H9 (cell line): ENCODE measurements around the gene C1QTNF6. TPM values are rescaled to one million over a fixed set of nuclear protein-coding genes. Genes with fewer than 3 reads are reported as not detected.

Experiments used
- DNase-seq: peaks from one replicate; pipeline ENCODE4 v3.0.0-alpha.2; 2017
- H2AFZ ChIP-seq: one replicate; pipeline ENCODE4 v1.6.1; 2013; ENCODE audit warnings: mild to moderate bottlenecking, low read length, control low read depth, moderate library complexity
- H2AK5ac ChIP-seq: 2 replicates; pipeline ENCODE4 v1.6.1; 2013; ENCODE audit warnings: low read length, control low read depth, mixed read lengths; ENCODE audit not compliant: insufficient read length
- H2BK120ac ChIP-seq: one replicate; pipeline ENCODE4 v1.6.1; 2013; ENCODE audit warnings: low read depth, mild to moderate bottlenecking, low read length, control low read depth, inconsistent platforms; ENCODE audit not compliant: poor library complexity, severe bottlenecking
- H2BK12ac ChIP-seq: 2 replicates; pipeline ENCODE4 v1.6.1; 2013; ENCODE audit warnings: low read length, control low read depth, mixed read lengths, low read depth; ENCODE audit not compliant: insufficient read length
- H2BK15ac ChIP-seq: 2 replicates; pipeline ENCODE4 v1.6.1; 2013; ENCODE audit warnings: low read depth, low read length, control low read depth
- H2BK20ac ChIP-seq: one replicate; pipeline ENCODE4 v1.6.1; 2013; ENCODE audit warnings: low read depth, mild to moderate bottlenecking, low read length, control low read depth, inconsistent platforms; ENCODE audit not compliant: poor library complexity, severe bottlenecking
- H2BK5ac ChIP-seq: 2 replicates; pipeline ENCODE4 v1.6.1; 2013; ENCODE audit warnings: low read length, control low read depth, mixed read lengths; ENCODE audit not compliant: insufficient read length
- H3K14ac ChIP-seq: 2 replicates; pipeline ENCODE4 v1.6.1; 2013; ENCODE audit warnings: low read length, control low read depth; ENCODE audit not compliant: insufficient read depth
- H3K18ac ChIP-seq: 2 replicates; pipeline ENCODE4 v1.6.1; 2013; ENCODE audit warnings: low read depth, mild to moderate bottlenecking, mixed read lengths, low read length, control low read depth; ENCODE audit not compliant: insufficient read length
- H3K23ac ChIP-seq: 2 replicates; pipeline ENCODE4 v1.6.1; 2013; ENCODE audit warnings: low read length, control low read depth, mixed read lengths, low read depth; ENCODE audit not compliant: insufficient read length
- H3K23me2 ChIP-seq: 2 replicates; pipeline ENCODE4 v1.6.1; 2013; ENCODE audit warnings: low read depth, mild to moderate bottlenecking, mixed read lengths, low read length, control low read depth; ENCODE audit not compliant: insufficient read length, poor library complexity, severe bottlenecking
- H3K27ac ChIP-seq: 2 replicates; pipeline ENCODE4 v1.5.1; 2013; ENCODE audit warnings: low read length, control low read depth, mixed read lengths, low read depth; ENCODE audit not compliant: insufficient read length
- H3K27me3 ChIP-seq: 2 replicates; pipeline ENCODE4 v1.6.1; 2013; ENCODE audit warnings: low read length, control low read depth, inconsistent platforms; ENCODE audit not compliant: insufficient read depth
- H3K4ac ChIP-seq: 2 replicates; pipeline ENCODE4 v1.6.1; 2013; ENCODE audit warnings: low read depth, mild to moderate bottlenecking, control low read depth, inconsistent platforms, low read length, moderate library complexity
- H3K4me1 ChIP-seq: 2 replicates; pipeline ENCODE4 v1.6.1; 2013; ENCODE audit warnings: low read length, control low read depth, inconsistent platforms; ENCODE audit not compliant: insufficient read depth
- H3K4me2 ChIP-seq: 2 replicates; pipeline ENCODE4 v1.6.1; 2013; ENCODE audit warnings: low read length, control low read depth, mixed read lengths; ENCODE audit not compliant: insufficient read length, insufficient read depth
- H3K56ac ChIP-seq: 2 replicates; pipeline ENCODE4 v1.6.1; 2013; ENCODE audit warnings: low read depth, mild to moderate bottlenecking, mixed read lengths, low read length, control low read depth; ENCODE audit not compliant: insufficient read length
- H3K79me1 ChIP-seq: 2 replicates; pipeline ENCODE4 v1.6.1; 2013; ENCODE audit warnings: low read depth, mild to moderate bottlenecking, moderate library complexity, low read length, control low read depth, inconsistent platforms; ENCODE audit not compliant: insufficient read depth, poor library complexity, severe bottlenecking
- H3K79me2 ChIP-seq: 2 replicates; pipeline ENCODE4 v1.6.1; 2013; ENCODE audit warnings: low read length, control low read depth, inconsistent platforms; ENCODE audit not compliant: insufficient read depth
- H3K9ac ChIP-seq: 2 replicates; pipeline ENCODE4 v1.6.1; 2013; ENCODE audit warnings: low read length, control low read depth, mixed read lengths; ENCODE audit not compliant: insufficient read length; ENCODE audit errors: extremely low read depth
- H3K9me3 ChIP-seq: one replicate; pipeline ENCODE4 v1.6.1; 2013; ENCODE audit warnings: low read depth, low read length, inconsistent platforms; ENCODE audit not compliant: control insufficient read depth
- H3T11ph ChIP-seq: one replicate; pipeline ENCODE4 v1.6.1; 2013; ENCODE audit warnings: mild to moderate bottlenecking, low read length, control low read depth, inconsistent platforms
- H4K20me1 ChIP-seq: one replicate; pipeline ENCODE4 v1.6.1; 2013; ENCODE audit not compliant: control insufficient read depth, insufficient read length, insufficient read depth
- H4K5ac ChIP-seq: 2 replicates; pipeline ENCODE4 v1.6.1; 2013; ENCODE audit warnings: low read depth, mild to moderate bottlenecking, mixed read lengths, low read length, control low read depth; ENCODE audit not compliant: insufficient read length
- H4K8ac ChIP-seq: replicated peaks from 2 replicates; pipeline ENCODE4 v1.6.1; 2013; ENCODE audit warnings: low read length, control low read depth, mixed read lengths, low read depth; ENCODE audit not compliant: insufficient read length
- H4K91ac ChIP-seq: 2 replicates; pipeline ENCODE4 v1.6.1; 2013; ENCODE audit warnings: low read depth, mild to moderate bottlenecking, moderate library complexity, mixed read lengths, low read length, control low read depth; ENCODE audit not compliant: insufficient read length
- H3K27ac Mint-ChIP-seq, 3 experiments: 2 replicates in 2 of 3; 3 replicates in 1 of 3; pipeline ENCODE4 v1.8.0; 2020 to 2021; ENCODE audit warnings: mixed read lengths in 3 of 3, mild to moderate bottlenecking in 1 of 3, moderate library complexity in 1 of 3
- H3K27me3 Mint-ChIP-seq: 2 replicates; pipeline ENCODE4 v1.8.0; 2021; ENCODE audit warnings: low read depth, mild to moderate bottlenecking, moderate library complexity, mixed read lengths
- H3K36me3 Mint-ChIP-seq, 3 experiments: 2 replicates in 2 of 3; 3 replicates in 1 of 3; pipeline ENCODE4 v1.8.0; 2020 to 2021; ENCODE audit warnings: low read depth in 3 of 3, mixed read lengths in 3 of 3; ENCODE audit not compliant: insufficient read depth in 1 of 3
- H3K4me1 Mint-ChIP-seq, 2 experiments: 2 replicates each; pipeline ENCODE4 v1.8.0; 2020; ENCODE audit warnings: mixed read lengths in 2 of 2
- H3K4me3 Mint-ChIP-seq, 2 experiments: 2 replicates in 1 of 2; 3 replicates in 1 of 2; pipeline ENCODE4 v1.8.0; 2020 to 2021; ENCODE audit warnings: mild to moderate bottlenecking in 2 of 2, mixed read lengths in 2 of 2, moderate library complexity in 1 of 2
- H3K9me3 Mint-ChIP-seq, 2 experiments: 2 replicates in 1 of 2; 3 replicates in 1 of 2; pipeline ENCODE4 v1.8.0; 2020; ENCODE audit warnings: mild to moderate bottlenecking in 2 of 2, mixed read lengths in 2 of 2, moderate library complexity in 1 of 2
- WGBS: extraction: QIAGEN DNeasy Blood & Tissue Kit; methylation state at CpG from one replicate; pipeline ENCODE4 v1.1.7; 2013; ENCODE audit warnings: missing lambda C conversion rate, low lambda C conversion rate, mixed read lengths; ENCODE audit not compliant: insufficient read length; ENCODE audit errors: extremely low coverage; 5-methylcytosine and 5-hydroxymethylcytosine counted together
- total RNA-seq: library from RNA; stranded (reverse); gene quantifications from 2 replicates; pipeline ENCODE4 v1.2.1, GENCODE V29; 2021
- TF ChIP-seq, protein P1 (sequence below): fragments of 200-600 bp; sonication (generic); conservative IDR thresholded peaks from 3 replicates; pipeline ENCODE4 v1.8.0; 2021; ENCODE audit warnings: antibody characterized with exemption, mild to moderate bottlenecking

Gene C1QTNF6
- total RNA-seq, 1 experiment from 2014 or later = 5.0 TPM

DNA sequence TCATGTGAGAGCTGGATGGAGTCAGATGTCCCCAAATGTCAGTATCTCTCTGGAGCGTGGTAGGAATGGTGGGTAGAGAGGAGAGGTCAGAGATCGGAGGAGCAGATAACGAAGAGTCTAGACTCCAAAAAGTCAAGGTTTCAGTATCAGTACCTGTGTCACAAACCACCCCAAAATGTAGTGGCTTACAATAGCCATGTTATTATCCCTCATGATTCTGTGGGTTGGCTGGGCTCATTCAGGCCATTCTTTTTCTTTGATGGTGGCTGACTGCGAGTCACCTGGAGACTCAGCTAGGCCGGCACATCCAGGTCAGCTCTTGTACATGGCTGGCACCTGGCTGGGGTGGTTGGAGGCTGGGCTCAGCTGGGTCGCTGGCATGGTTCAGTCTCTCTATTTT is 31.5 kb upstream of the C1QTNF6 start:
- H3K79me1 ChIP-seq = no peaks in the 10 kb centered on the region
- H4K20me1 ChIP-seq = no peaks in the 10 kb centered on the region
- H3K23ac ChIP-seq = no peak overlapping the region
- H2BK20ac ChIP-seq = no peak overlapping the region
- H3K9ac ChIP-seq = no peak overlapping the region
- Mint-ChIP-seq H3K27ac (no peak overlapping the region), H3K27me3 (peaks cover 41% of the 10 kb centered on the region), H3K36me3 (no peaks in the 10 kb centered on the region; a peak in 1 of 7 replicates), H3K9me3 (no peaks in the 10 kb centered on the region), H3K4me3 (no peak overlapping the region), H3K4me1 (peaks cover 15 to 29% of the 10 kb centered on the region in 2 experiments)
- H2AK5ac ChIP-seq = no peak overlapping the region
- no peak overlapping the region for H4K5ac ChIP-seq
- H3K14ac ChIP-seq = no peak overlapping the region
- no peak overlapping the region for H3K4ac ChIP-seq
- WGBS = no CpG with 5 or more reads among the region's 6 CpGs
- H3K27me3 ChIP-seq = no peaks in the 10 kb centered on the region
- no peaks in the 10 kb centered on the region for H3K9me3 ChIP-seq
- no peak overlapping the region for H2AFZ ChIP-seq
- H2BK15ac ChIP-seq = no peak overlapping the region
- H4K91ac ChIP-seq = no peak overlapping the region
- H2BK12ac ChIP-seq = no peak overlapping the region
- no peak overlapping the region for H4K8ac ChIP-seq
- H3K4me2 ChIP-seq = no peak overlapping the region
- no peak overlapping the region for H2BK120ac ChIP-seq
- DNase-seq = no peak
- no peaks in the 10 kb centered on the region for H3K23me2 ChIP-seq
- no peak overlapping the region for H3K56ac ChIP-seq
- TF ChIP-seq, protein P1, sequence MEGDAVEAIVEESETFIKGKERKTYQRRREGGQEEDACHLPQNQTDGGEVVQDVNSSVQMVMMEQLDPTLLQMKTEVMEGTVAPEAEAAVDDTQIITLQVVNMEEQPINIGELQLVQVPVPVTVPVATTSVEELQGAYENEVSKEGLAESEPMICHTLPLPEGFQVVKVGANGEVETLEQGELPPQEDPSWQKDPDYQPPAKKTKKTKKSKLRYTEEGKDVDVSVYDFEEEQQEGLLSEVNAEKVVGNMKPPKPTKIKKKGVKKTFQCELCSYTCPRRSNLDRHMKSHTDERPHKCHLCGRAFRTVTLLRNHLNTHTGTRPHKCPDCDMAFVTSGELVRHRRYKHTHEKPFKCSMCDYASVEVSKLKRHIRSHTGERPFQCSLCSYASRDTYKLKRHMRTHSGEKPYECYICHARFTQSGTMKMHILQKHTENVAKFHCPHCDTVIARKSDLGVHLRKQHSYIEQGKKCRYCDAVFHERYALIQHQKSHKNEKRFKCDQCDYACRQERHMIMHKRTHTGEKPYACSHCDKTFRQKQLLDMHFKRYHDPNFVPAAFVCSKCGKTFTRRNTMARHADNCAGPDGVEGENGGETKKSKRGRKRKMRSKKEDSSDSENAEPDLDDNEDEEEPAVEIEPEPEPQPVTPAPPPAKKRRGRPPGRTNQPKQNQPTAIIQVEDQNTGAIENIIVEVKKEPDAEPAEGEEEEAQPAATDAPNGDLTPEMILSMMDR = no peak
- no peak overlapping the region for H3K27ac ChIP-seq
- no peak overlapping the region for H3T11ph ChIP-seq
- no peak overlapping the region for H3K18ac ChIP-seq
- H3K4me1 ChIP-seq = no peaks in the 10 kb centered on the region
- no peak overlapping the region for H2BK5ac ChIP-seq
- no peaks in the 10 kb centered on the region for H3K79me2 ChIP-seq
